ENCODE results near the gene MGST1. TPM values are rescaled to one million over a fixed set of nuclear protein-coding genes. Genes with fewer than 3 reads are reported as not detected.
A peak's percentile ranks its signal among the peaks of the same experiment; 100 is the strongest.
"Not testable (repeated sequence)": the region's sequence is repeated elsewhere in the genome, so short reads cannot be mapped to it uniquely, and the experiment has no call there.

The MGST1 gene
- total RNA-seq, 1 donor from 2014 or later: 412 TPM

- no peak for DNase-seq (ENCODE audit: low spot score)
Observed at GRCh38 chr12:16352481-16352880, 5.0 kb downstream of the MGST1 start.

GRCh38 chr12:16358878-16359277 lies 11.4 kb downstream of the MGST1 start:
- no peak for DNase-seq (ENCODE audit: low spot score)

GRCh38 chr12:16359512-16360491 lies 12.4 kb downstream of the MGST1 start:
- DNase-seq (ENCODE audit: low spot score): no peak

- no peak for DNase-seq (ENCODE audit: low spot score)
Observed at GRCh38 chr12:16361142-16361783, 13.8 kb downstream of the MGST1 start.

GRCh38 chr12:16362550-16362949 lies 15.1 kb downstream of the MGST1 start:
- no peak for DNase-seq (ENCODE audit: low spot score)

- no peak for DNase-seq (ENCODE audit: low spot score)
Observed at GRCh38 chr12:16369156-16369555, 21.7 kb downstream of the MGST1 start.

GRCh38 chr12:16370096-16370495 lies 22.7 kb downstream of the MGST1 start:
- no peak for DNase-seq (ENCODE audit: low spot score)

GRCh38 chr12:16382652-16383312 lies 35.3 kb downstream of the MGST1 start:
- DNase-seq (ENCODE audit: low spot score): not testable (repeated sequence)

GRCh38 chr12:16384732-16385131 lies 37.3 kb downstream of the MGST1 start:
- DNase-seq (ENCODE audit: low spot score): no peak

- DNase-seq (ENCODE audit: low spot score): peak; percentile 55
Observed at GRCh38 chr12:16385782-16386646, 38.6 kb downstream of the MGST1 start.

- DNase-seq (ENCODE audit: low spot score): no peak
Observed at GRCh38 chr12:16387919-16388318, 40.5 kb downstream of the MGST1 start.

GRCh38 chr12:16389594-16389993 lies 42.1 kb downstream of the MGST1 start:
- no peak for DNase-seq (ENCODE audit: low spot score)

- no peak for DNase-seq (ENCODE audit: low spot score)
Observed at GRCh38 chr12:16392846-16393535, 45.5 kb downstream of the MGST1 start.

- DNase-seq (ENCODE audit: low spot score): no peak
Observed at GRCh38 chr12:16399101-16399500, 51.7 kb downstream of the MGST1 start.

- DNase-seq (ENCODE audit: low spot score): not testable (repeated sequence)
Observed at GRCh38 chr12:16401835-16402234, 54.4 kb downstream of the MGST1 start.

GRCh38 chr12:16407346-16407745 lies 59.9 kb downstream of the MGST1 start:
- no peak for DNase-seq (ENCODE audit: low spot score)

Other genes with a start within 250 kb of the MGST1 start
- gene SLC15A5, start 70.0 kb upstream of the MGST1 start, total RNA-seq: not detected

Data from ureter (tissue), 1 donor.